Endothelial cell of umbilical vein (primary cell): ENCODE data around the gene SPDYA.

Experiments
- POLR2A ChIP-seq: IDR thresholded peaks from 2 replicates; pipeline ENCODE4 v1.6.1; 2012; ENCODE audit warnings: low read depth, mild to moderate bottlenecking, control low read depth, low read length
- POLR2AphosphoS5 ChIP-seq: IDR thresholded peaks from 2 replicates; pipeline ENCODE4 v1.6.1; 2012; ENCODE audit warnings: low read depth, mild to moderate bottlenecking, control low read depth, low read length, moderate library complexity; ENCODE audit not compliant: insufficient read depth

GRCh38 chr2:28821295-28821958 is 10.8 kb downstream of the SPDYA start:
- TF ChIP-seq POLR2A = no peak
- TF ChIP-seq POLR2AphosphoS5 = no peak
